Fibroblast of the aortic adventitia (primary cell): ENCODE data around the gene MAZ. TPM values are rescaled to one million over a fixed set of nuclear protein-coding genes. Genes with fewer than 3 reads are reported as not detected.

ENCODE experiments used
- DNase-seq: peaks from one replicate; pipeline ENCODE4 v3.0.0-alpha.2; 2010; ENCODE audit warnings: low read depth
- H3K4me3 ChIP-seq: 2 replicates; pipeline ENCODE4 v1.5.1; 2011; ENCODE audit warnings: low read depth, mild to moderate bottlenecking, control low read depth, low read length, moderate library complexity
- total RNA-seq: library from RNA; depleted of rRNA; stranded (reverse); fragments of >200 nt; gene quantifications from 2 replicates; pipeline ENCODE4 v1.2.3, GENCODE V29; 2012; ENCODE audit warnings: low replicate concordance
- TF ChIP-seq, protein P1 (sequence below): IDR thresholded peaks from 2 replicates; pipeline ENCODE4 v1.5.1; 2011; ENCODE audit warnings: mild to moderate bottlenecking, low read length, control low read depth, inconsistent platforms; ENCODE audit not compliant: insufficient read depth

MAZ gene
- total RNA-seq, 1 donor, result 159 TPM

GRCh38 chr16:29820730-29821642, 14.7 kb downstream of the MAZ start:
- TF ChIP-seq, protein P1, sequence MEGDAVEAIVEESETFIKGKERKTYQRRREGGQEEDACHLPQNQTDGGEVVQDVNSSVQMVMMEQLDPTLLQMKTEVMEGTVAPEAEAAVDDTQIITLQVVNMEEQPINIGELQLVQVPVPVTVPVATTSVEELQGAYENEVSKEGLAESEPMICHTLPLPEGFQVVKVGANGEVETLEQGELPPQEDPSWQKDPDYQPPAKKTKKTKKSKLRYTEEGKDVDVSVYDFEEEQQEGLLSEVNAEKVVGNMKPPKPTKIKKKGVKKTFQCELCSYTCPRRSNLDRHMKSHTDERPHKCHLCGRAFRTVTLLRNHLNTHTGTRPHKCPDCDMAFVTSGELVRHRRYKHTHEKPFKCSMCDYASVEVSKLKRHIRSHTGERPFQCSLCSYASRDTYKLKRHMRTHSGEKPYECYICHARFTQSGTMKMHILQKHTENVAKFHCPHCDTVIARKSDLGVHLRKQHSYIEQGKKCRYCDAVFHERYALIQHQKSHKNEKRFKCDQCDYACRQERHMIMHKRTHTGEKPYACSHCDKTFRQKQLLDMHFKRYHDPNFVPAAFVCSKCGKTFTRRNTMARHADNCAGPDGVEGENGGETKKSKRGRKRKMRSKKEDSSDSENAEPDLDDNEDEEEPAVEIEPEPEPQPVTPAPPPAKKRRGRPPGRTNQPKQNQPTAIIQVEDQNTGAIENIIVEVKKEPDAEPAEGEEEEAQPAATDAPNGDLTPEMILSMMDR, result no peak
- peak overlapping the region; percentile 81 for H3K4me3 ChIP-seq
- peak; percentile 66 for DNase-seq

DNA sequence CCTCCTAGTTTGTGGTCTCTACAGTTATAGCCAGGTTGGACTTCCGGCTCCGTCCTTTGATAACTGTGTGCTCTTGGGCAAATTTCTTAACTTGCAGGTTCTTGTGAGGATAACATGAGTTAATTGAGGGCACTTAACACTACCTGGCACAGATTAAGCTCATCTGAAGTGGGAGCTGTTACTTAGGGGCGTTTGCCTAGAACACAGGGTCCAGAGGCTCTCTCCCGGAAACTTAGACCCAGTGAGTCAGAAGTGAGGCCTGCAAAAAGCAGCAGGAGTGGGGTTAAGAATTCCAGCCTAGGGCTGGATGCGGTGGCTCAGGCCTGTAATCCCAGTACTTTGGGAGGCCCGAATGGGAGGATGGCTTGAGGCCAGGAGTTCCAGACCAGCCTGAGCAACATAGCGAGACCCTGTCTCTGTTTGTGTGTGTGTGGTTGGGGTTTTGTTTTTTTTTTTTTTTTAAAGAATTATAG, 15.3 kb downstream of the MAZ start:
- TF ChIP-seq, protein P1, result no peak
- DNase-seq, result peak; percentile 84
- H3K4me3 ChIP-seq, result peak overlapping the region; percentile 81

DNA sequence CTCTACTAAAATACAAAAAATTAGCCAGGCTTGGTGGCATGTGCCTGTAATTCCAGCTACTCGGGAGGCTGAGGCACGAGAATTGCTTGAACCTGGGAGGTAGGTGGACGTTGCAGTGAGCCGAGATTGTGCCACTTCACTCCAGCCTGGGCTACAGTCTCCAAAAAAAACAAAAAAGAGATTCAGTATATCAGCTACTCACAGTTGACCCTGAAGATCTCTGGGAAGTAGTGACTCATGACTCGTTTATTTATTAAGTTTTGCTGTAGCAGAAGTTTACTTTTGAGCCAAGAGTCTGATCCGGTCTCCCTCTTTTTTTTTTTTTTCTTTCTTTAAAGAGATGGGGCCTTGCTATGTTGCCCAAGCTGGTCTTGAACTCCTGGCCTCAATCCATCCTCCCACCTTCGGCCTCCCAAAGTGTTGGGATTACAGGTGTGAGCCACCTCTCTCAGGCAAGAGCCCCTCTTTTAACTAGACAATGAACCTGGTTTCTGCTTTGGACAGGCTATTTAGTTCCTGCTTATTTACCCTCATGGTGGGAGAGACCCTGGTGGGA, 18.3 kb downstream of the MAZ start:
- DNase-seq, result peak; percentile 90
- H3K4me3 ChIP-seq, result peak overlapping the region; percentile 56
- TF ChIP-seq, protein P1, result no peak

- peak; percentile 93 for DNase-seq
- TF ChIP-seq, protein P1, result no peak
- peak overlapping the region; percentile 56 for H3K4me3 ChIP-seq
These were observed 19.1 kb downstream of the MAZ start for GRCh38 chr16:29825145-29826044.

DNA sequence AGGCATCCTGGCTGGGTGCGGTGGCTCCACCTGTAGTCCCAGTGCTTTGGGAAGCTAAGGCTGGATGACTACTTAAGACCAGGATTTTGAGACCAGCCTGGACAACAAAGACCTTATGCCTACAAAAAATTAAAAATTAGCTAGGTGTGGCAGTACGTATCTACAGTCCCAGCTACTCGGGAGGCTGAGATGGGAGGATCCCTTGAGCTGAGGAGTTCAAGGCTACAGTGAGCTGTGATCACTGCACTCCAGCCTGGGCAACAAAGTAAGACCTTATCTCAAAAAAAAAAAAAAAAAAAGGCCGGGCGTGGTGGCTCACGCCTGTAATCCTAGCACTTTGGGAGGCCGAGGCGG, 20.0 kb downstream of the MAZ start:
- TF ChIP-seq, protein P1, result no peak
- no peak overlapping the region for H3K4me3 ChIP-seq
- no peak for DNase-seq

DNA sequence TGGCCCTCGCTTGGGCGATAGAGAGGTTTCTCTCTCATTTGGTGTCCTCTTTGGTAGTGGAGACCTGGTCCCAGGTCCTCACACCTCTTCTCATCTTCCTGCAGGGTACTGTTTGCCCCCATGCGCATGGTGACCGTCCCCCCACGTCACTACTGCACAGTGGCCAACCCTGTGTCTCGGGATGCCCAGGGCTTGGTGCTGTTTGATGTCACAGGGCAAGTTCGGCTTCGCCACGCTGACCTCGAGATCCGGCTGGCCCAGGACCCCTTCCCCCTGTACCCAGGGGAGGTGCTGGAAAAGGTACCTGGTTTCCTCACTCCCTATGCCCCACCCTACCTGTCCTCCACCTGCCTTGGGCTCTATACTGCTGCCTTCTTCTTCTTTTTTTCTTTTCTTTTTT, 24.4 kb downstream of the MAZ start:
- no peak for DNase-seq
- TF ChIP-seq, protein P1, result no peak
- no peak overlapping the region for H3K4me3 ChIP-seq
